GM23248 (cell line): Measurements from ENCODE around the gene BCAP29.

ENCODE experiments used
- EZH2 ChIP-seq: fragments of 200-600 bp; sonication (generic); IDR thresholded peaks from 2 replicates; pipeline ENCODE4 v1.6.1; 2018; ENCODE audit warnings: antibody characterized with exemption, mild to moderate bottlenecking; ENCODE audit not compliant: insufficient read depth, poor library complexity, severe bottlenecking
- EZH2phosphoT487 ChIP-seq: fragments of 200-600 bp; sonication (generic); IDR thresholded peaks from 2 replicates; pipeline ENCODE4 v1.6.1; 2018; ENCODE audit warnings: antibody characterized with exemption, moderate library complexity, mild to moderate bottlenecking, low read depth; ENCODE audit not compliant: insufficient read depth

GRCh38 chr7:107643938-107644308, 63.9 kb downstream of the BCAP29 start:
- TF ChIP-seq EZH2phosphoT487 (no peak), EZH2 (no peak)
